SK-N-SH (cell line): Measurements from ENCODE around the gene CLSTN2. TPM values are rescaled to one million over a fixed set of nuclear protein-coding genes. Genes with fewer than 3 reads are reported as not detected.

Source experiments
- CTCF ChIA-PET: fragments of 300-600, 350-600 bp; formaldehyde crosslinking; extraction: SDS; loops from one replicate; lab custom pipeline; 2021; lab: Yijun Ruan, JAX
- POLR2A ChIA-PET: fragments of 350-600 bp; sonication (Branson Sonifier 250); formaldehyde crosslinking; extraction: SDS; loops from one replicate; lab custom pipeline; 2020; ENCODE audit warnings: antibody characterized with exemption, inconsistent platforms; lab: Yijun Ruan, JAX
- DNase-seq: peaks from one replicate; pipeline ENCODE4 v3.0.0; 2012
- H2AFZ ChIP-seq: fragments of 200-600 bp; sonication (generic); 2 replicates; pipeline ENCODE4 v1.8.1; 2016; ENCODE audit warnings: antibody characterized with exemption, mild to moderate bottlenecking, low read depth
- H3F3A ChIP-seq: fragments of 200-600 bp; sonication (generic); replicated peaks from 2 replicates; pipeline ENCODE3; 2016; ENCODE audit warnings: antibody characterized with exemption, mild to moderate bottlenecking; ENCODE audit not compliant: insufficient read depth
- H3K27ac ChIP-seq, 2 experiments: fragments of 200-500 bp in 1 of 2; fragments of 200-600 bp in 1 of 2; sonication (Bioruptor generic) in 1 of 2; sonication (generic), shearing (Covaris generic) in 1 of 2; 2 replicates each; pipeline versions ENCODE4 v1.5.1 to v1.6.1; 2014 to 2016; ENCODE audit warnings: low read depth in 2 of 2, inconsistent platforms in 1 of 2, low read length in 1 of 2, mild to moderate bottlenecking in 1 of 2, mixed read lengths in 1 of 2
- H3K27me3 ChIP-seq: fragments of 200-600 bp; sonication (generic), shearing (Covaris generic); 2 replicates; pipeline ENCODE4 v1.6.1; 2016; ENCODE audit warnings: mixed run types; ENCODE audit not compliant: insufficient read depth
- H3K36me3 ChIP-seq, 2 experiments: fragments of 200-500 bp in 1 of 2; fragments of 200-600 bp in 1 of 2; sonication (Bioruptor generic) in 1 of 2; sonication (generic) in 1 of 2; replicated peaks in 1 of 2; 2 replicates each; pipeline versions ENCODE3 to v1.5.1; 2014 to 2016; ENCODE audit warnings: low read length in 1 of 2, mild to moderate bottlenecking in 1 of 2; ENCODE audit not compliant: insufficient read depth in 2 of 2, control insufficient read depth in 1 of 2
- H3K4me1 ChIP-seq, 2 experiments: fragments of 200-500 bp in 1 of 2; fragments of 200-600 bp in 1 of 2; sonication (Bioruptor generic) in 1 of 2; sonication (generic), shearing (Covaris generic) in 1 of 2; 2 replicates each; pipeline versions ENCODE4 v1.5.1 to v1.6.1; 2014 to 2016; ENCODE audit warnings: low read depth in 1 of 2, low read length in 1 of 2, mixed run types in 1 of 2; ENCODE audit not compliant: insufficient read depth in 2 of 2, control insufficient read depth in 1 of 2
- H3K4me2 ChIP-seq: fragments of 200-600 bp; sonication (generic), shearing (Covaris generic); 2 replicates; pipeline ENCODE4 v1.6.1; 2017; ENCODE audit warnings: mixed run types
- H3K4me3 ChIP-seq, 2 experiments: fragments of 200-500 bp in 1 of 2; fragments of 200-600 bp in 1 of 2; sonication (Bioruptor generic) in 1 of 2; sonication (generic), shearing (Covaris generic) in 1 of 2; 2 replicates each; pipeline versions ENCODE4 v1.5.1 to v1.8.1; 2014 to 2016; ENCODE audit warnings: low read depth in 2 of 2, inconsistent platforms in 1 of 2, low read length in 1 of 2, mild to moderate bottlenecking in 1 of 2, mixed read lengths in 1 of 2, moderate library complexity in 1 of 2
- H3K79me2 ChIP-seq: fragments of 200-600 bp; sonication (generic); 2 replicates; pipeline ENCODE4 v1.8.1; 2017; ENCODE audit warnings: mild to moderate bottlenecking; ENCODE audit not compliant: insufficient read depth
- H3K9ac ChIP-seq: fragments of 200-600 bp; sonication (generic); 2 replicates; pipeline ENCODE4 v1.6.1; 2017; ENCODE audit warnings: mixed run types
- H3K9me2 ChIP-seq: fragments of 200-600 bp; sonication (generic); 2 replicates; pipeline ENCODE4 v1.6.1; 2017; ENCODE audit warnings: mixed run types
- H3K9me3 ChIP-seq: fragments of 200-600 bp; sonication (generic); 2 replicates; pipeline ENCODE4 v1.6.1; 2017; ENCODE audit warnings: mixed run types, mild to moderate bottlenecking, moderate library complexity
- H4K20me1 ChIP-seq: fragments of 200-600 bp; sonication (generic); 2 replicates; pipeline ENCODE4 v1.6.1; 2017; ENCODE audit warnings: mild to moderate bottlenecking, mixed run types; ENCODE audit not compliant: insufficient read depth
- CTCF ChIP-seq: fragments of 200-600 bp; sonication (generic); IDR thresholded peaks from 2 replicates; pipeline ENCODE4 v1.6.1; 2017; ENCODE audit warnings: antibody characterized with exemption, mild to moderate bottlenecking, moderate library complexity
- FOXJ3 ChIP-seq: sonication (generic); formaldehyde crosslinking; IDR thresholded peaks from 2 replicates; pipeline ENCODE4 v1.5.1; 2020; ENCODE audit warnings: mild to moderate bottlenecking, missing genetic modification reagents
- GATA2 ChIP-seq: sonication (generic); formaldehyde crosslinking; IDR thresholded peaks from 2 replicates; pipeline ENCODE4 v1.5.0; 2020; ENCODE audit warnings: mild to moderate bottlenecking, missing genetic modification reagents
- MEF2A ChIP-seq: IDR thresholded peaks from 2 replicates; pipeline ENCODE4 v1.4.0; 2012; ENCODE audit warnings: low read depth, borderline replicate concordance
- NFIC ChIP-seq: IDR thresholded peaks from 2 replicates; pipeline ENCODE4 v1.4.0; 2012; ENCODE audit warnings: borderline replicate concordance
- SIN3A ChIP-seq: IDR thresholded peaks from 2 replicates; pipeline ENCODE4 v1.6.1; 2012; ENCODE audit warnings: low read depth, mild to moderate bottlenecking, low read length, moderate library complexity, borderline replicate concordance
- USF1 ChIP-seq: IDR thresholded peaks from 2 replicates; pipeline ENCODE4 v1.4.0; 2012; ENCODE audit warnings: low read depth, borderline replicate concordance
- WGBS: methylation state at CpG from one replicate; pipeline ENCODE4 v1.1.6; 2017; ENCODE audit warnings: low lambda C conversion rate; 5-methylcytosine and 5-hydroxymethylcytosine counted together
- polyA plus RNA-seq, 3 experiments: library from polyadenylated mRNA; depleted of rRNA; stranded (reverse); fragments of >200 nt; gene quantifications; 2 replicates each; pipeline ENCODE4 v1.2.3, GENCODE V29; 2012
- TF ChIP-seq, protein P1 (sequence below): IDR thresholded peaks from 2 replicates; pipeline ENCODE4 v1.4.0; 2012; ENCODE audit warnings: low read depth
- TF ChIP-seq, protein P2 (sequence below): IDR thresholded peaks from 2 replicates; pipeline ENCODE4 v1.4.0; 2012; ENCODE audit warnings: low read depth, borderline replicate concordance

CLSTN2 gene
- polyA plus RNA-seq, 1 of the 3 experiments (the other 2 are of a cell fraction): 0.02 TPM

DNA sequence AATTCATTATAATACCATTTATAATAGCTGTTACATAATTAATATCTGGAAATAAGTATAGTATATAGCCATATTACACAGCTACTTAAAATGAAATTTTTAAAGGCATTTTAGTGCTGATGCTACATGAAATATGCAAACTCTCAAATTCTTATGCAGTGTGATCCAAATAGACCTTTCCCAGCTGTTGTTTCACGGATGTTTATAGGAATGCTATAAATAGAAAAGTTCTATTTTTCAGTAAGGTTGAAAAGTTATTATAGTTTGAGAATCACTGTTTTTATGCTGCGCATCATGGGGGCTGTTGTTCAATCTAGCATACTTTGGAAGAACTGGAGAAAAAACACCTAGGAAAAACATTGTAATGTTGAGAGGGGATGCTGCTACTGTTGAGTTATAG, 595.1 kb downstream of the CLSTN2 start:
- H3K27me3 ChIP-seq: no peaks in the 10 kb centered on the region
- H2AFZ ChIP-seq: no peak overlapping the region
- no peak for TF ChIP-seq USF1
- no peak for DNase-seq
- no peaks in the 10 kb centered on the region for H3F3A ChIP-seq
- no peak overlapping the region for H3K27ac ChIP-seq
- no peaks in the 10 kb centered on the region for H4K20me1 ChIP-seq
- H3K9me2 ChIP-seq: no peaks in the 10 kb centered on the region
- no peak overlapping the region for H3K9ac ChIP-seq
- ChIA-PET POLR2A (no interaction called here), CTCF (interaction anchor here (1.1 kb wide), 1 partner anchor 8 kb away, joined by 3 read pairs; no protein-coding TSS in a partner anchor)
- no peaks in the 10 kb centered on the region for H3K4me1 ChIP-seq
- H3K36me3 ChIP-seq: no peaks in the 10 kb centered on the region
- no peaks in the 10 kb centered on the region for H3K79me2 ChIP-seq
- no peaks in the 10 kb centered on the region for H3K9me3 ChIP-seq
- WGBS: 29% methylated on average over 2 of the region's 2 CpGs
- no peak overlapping the region for H3K4me3 ChIP-seq
- H3K4me2 ChIP-seq: no peak overlapping the region

GRCh38 chr3:140530603-140531002, 595.6 kb downstream of the CLSTN2 start:
- ChIA-PET POLR2A (no interaction called here), CTCF (no interaction called here)
- no peak overlapping the region for H3K27ac ChIP-seq

DNA sequence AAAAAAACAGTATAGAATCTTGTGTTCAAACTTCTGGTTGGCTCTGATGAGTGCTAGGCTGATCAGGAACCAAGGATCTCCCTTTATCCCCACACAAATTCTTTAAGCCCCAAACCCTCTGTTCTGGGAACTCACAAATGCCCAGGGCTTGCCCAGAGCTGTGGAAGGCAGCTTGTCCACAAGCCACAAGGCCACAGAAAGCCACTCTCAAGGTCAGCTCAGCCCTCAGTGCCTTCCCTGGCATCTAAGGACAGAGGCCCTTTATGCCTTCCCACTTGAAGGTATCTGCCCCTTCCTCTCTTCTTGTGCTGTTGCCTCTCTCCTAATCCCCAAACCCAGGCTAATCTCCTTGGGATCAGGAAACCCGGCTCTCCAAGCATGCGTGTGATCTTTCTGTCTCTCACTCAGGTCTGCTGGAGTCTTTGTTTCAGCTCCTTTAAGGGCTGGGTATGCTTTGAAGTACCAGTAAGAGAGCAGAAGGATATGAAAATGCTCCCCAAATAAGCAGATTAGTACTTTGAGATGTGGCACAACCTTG, 597.9 kb downstream of the CLSTN2 start:
- Histone ChIP-seq H3K4me3 (no peak overlapping the region), H2AFZ (no peak overlapping the region), H3K36me3 (no peaks in the 10 kb centered on the region)
- TF ChIP-seq SIN3A (no peak), CTCF (no peak)
- TF ChIP-seq, all 33 proteins: peak for 0
- no peak for DNase-seq
- Histone ChIP-seq H3K9ac (no peak overlapping the region), H3K27ac (no peak overlapping the region), H4K20me1 (no peaks in the 10 kb centered on the region), H3K9me2 (no peaks in the 10 kb centered on the region), H3K79me2 (no peaks in the 10 kb centered on the region), H3K27me3 (no peaks in the 10 kb centered on the region), H3F3A (no peaks in the 10 kb centered on the region), H3K4me1 (no peaks in the 10 kb centered on the region), H3K4me2 (no peak overlapping the region), H3K9me3 (no peaks in the 10 kb centered on the region)
- CTCF ChIA-PET: no interaction called here
- 21% methylated on average over 2 of the region's 2 CpGs for WGBS
- POLR2A ChIA-PET: no interaction called here

More at GRCh38 chr3:140530603-140531002, 595.6 kb downstream of the CLSTN2 start:
- Histone ChIP-seq H3K9me3 (no peaks in the 10 kb centered on the region), H3K9ac (no peak overlapping the region), H2AFZ (no peak overlapping the region), H3K36me3 (no peaks in the 10 kb centered on the region), H3K4me2 (no peak overlapping the region), H3K27me3 (no peaks in the 10 kb centered on the region), H3K4me1 (no peaks in the 10 kb centered on the region), H3K9me2 (no peaks in the 10 kb centered on the region), H3K4me3 (no peak overlapping the region), H4K20me1 (no peaks in the 10 kb centered on the region), H3F3A (no peaks in the 10 kb centered on the region), H3K79me2 (no peaks in the 10 kb centered on the region)
- no peak for DNase-seq
- no peak for TF ChIP-seq FOXJ3 (CRISPR knock-in tag)
- no peak for TF ChIP-seq GATA2
- TF ChIP-seq NFIC: no peak
- no peak for TF ChIP-seq MEF2A
- TF ChIP-seq, protein P1, sequence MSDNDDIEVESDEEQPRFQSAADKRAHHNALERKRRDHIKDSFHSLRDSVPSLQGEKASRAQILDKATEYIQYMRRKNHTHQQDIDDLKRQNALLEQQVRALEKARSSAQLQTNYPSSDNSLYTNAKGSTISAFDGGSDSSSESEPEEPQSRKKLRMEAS: no peak
- TF ChIP-seq, protein P2, sequence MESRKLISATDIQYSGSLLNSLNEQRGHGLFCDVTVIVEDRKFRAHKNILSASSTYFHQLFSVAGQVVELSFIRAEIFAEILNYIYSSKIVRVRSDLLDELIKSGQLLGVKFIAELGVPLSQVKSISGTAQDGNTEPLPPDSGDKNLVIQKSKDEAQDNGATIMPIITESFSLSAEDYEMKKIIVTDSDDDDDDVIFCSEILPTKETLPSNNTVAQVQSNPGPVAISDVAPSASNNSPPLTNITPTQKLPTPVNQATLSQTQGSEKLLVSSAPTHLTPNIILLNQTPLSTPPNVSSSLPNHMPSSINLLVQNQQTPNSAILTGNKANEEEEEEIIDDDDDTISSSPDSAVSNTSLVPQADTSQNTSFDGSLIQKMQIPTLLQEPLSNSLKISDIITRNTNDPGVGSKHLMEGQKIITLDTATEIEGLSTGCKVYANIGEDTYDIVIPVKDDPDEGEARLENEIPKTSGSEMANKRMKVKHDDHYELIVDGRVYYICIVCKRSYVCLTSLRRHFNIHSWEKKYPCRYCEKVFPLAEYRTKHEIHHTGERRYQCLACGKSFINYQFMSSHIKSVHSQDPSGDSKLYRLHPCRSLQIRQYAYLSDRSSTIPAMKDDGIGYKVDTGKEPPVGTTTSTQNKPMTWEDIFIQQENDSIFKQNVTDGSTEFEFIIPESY: no peak
- 0% methylated on average over 1 of the region's 3 CpGs for WGBS
